GM19240 (cell line): ENCODE data around the gene BTRC.

Experiments
- DNase-seq: peaks from one replicate; pipeline ENCODE4 v3.0.0; 2011; ENCODE audit warnings: low spot score; ENCODE audit not compliant: insufficient read length

BTRC gene

DNA sequence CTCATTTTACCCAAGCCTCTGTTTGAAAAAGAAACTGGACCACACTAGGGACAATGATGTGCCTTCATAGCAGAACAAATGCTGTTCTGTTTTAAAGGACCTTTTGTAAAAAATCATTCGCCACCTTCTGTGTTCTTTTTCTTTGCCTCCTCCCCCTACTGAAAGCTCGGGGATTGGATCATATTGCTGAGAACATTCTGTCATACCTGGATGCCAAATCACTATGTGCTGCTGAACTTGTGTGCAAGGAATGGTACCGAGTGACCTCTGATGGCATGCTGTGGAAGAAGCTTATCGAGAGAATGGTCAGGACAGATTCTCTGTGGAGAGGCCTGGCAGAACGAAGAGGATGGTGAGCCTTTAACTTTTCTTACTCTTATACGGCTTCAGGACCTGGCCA lies 171.9 kb downstream of the BTRC start:
- no peak for DNase-seq

DNA sequence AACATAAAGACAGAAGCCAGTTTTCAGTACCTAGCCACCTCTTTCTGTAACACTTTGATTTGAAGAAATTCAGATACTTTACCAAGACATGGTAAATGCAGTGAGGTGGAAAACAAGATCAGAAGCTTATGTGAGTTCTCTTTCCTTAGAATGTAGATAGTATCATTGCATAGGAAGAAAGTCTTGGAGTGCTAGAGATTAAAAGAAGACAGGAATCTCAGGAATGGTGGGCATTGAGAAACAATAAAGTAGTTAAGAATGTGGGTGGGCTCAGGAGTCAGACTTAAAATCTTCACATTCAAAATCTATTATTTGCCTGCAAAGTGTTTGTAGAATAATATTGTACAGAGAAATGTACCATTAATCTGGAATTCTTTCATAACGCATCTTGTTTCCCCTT lies 175.2 kb downstream of the BTRC start:
- DNase-seq = no peak

DNA sequence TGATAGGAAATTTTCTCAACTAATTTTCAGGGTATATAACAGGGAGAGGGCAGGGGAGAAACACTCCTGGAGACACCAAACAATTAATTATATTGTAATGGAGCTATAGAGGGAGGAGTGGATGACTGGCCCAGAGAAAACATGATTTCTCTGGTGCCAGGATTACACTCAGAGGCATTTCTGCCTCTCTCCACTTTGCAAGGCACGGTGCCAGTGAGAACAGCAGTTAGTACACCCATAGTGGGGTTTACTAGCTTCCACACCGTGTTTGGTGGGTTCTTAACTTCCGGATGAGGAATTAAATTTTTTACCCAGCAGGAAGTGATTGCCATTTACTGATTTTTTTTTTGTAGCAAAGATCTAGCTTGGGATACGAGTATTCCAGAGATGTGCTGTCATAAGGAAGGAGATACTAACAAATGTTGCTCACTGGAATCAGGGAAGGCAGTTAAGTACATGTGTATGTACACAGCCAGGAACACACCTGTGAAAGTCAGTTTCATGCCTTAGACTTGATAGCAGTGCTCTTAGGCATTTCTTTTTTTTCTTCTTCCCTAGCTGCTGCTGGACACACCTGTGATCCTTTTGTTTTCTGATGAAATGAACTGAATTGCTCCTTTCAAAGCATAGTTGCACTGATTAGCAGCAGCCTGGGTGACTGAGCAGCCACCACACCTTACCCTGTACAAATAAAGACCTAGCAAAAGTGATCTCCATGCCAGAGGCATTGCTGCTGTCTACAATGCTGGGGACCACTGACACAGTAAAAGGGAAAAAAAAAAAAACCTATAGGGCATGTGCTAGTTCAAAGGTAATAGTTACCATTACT lies 176.0 kb downstream of the BTRC start:
- DNase-seq = no peak

DNA sequence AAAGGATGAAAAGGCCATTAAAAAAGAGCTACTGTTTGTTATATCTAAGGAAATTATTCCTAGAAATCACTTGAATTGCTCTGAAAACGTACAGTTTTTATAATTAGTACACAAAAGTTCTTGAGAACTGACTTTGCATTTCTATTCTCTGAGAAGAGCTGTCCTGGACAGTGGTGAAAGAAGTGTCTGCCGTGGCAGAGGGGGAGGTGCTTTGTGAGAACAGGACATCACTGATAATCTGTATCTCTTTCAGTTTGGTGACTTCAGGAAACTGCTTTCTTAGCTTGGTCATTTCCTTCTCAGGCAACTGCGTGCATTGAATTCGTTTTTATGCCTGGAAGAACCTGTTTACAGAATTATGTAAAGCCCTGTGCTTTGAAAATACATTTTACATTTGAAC lies 182.0 kb downstream of the BTRC start:
- peak; percentile 41 for DNase-seq

DNA sequence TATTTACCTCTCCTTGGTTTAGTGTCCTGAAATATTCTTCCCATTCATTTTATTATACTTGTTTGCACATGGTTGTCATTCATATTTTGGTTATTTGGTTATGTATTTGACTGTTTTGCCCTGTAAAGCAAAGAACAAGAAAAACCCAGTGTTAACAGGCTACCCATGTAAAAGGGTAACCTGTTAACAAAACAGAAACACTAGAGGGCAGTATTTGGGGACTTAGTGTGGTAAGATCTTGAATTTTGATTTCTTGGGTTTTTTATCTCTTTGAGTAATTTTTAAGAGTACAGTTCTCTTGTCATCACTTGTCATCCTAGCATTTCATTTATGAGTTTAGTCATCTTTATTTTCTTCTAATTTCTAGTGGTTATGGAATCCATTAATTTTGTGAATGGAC lies 182.8 kb downstream of the BTRC start:
- no peak for DNase-seq

DNA sequence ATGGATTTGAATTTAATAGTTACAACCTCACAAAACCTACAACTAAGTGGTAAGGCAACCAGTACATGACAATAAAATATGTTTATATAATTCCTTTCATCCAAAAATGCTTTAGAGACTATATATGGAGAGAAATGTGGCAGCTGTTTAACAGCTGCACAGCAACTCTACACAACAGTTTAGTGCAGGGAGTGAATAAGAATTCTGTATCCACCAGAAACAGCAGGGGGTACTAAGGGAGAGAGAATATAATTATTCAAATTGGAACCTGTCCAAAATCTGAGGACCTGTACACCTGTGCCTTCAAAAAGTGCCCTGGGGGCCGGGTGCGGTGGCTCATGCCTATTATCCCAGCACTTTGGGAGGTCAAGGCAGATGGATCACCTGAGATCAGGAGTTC lies 184.5 kb downstream of the BTRC start:
- no peak for DNase-seq

DNA sequence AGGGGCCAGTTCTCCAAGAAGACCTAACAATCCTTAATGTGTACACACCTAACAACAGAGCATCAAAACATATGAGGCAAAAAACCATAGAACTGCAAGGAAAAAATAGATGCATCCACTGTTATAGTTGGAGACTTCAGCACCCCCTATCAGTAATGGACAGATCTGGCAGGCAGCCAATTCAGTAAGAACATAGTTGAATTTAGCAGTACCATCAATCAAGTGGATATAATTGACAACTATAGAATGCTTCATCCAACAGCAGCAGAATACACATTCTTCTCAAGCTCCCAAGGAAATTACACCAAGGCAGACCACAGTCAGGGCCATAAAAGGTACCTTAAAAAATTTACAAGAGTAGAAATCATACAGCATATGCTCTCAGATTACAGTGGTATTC lies 191.9 kb downstream of the BTRC start:
- no peak for DNase-seq

DNA sequence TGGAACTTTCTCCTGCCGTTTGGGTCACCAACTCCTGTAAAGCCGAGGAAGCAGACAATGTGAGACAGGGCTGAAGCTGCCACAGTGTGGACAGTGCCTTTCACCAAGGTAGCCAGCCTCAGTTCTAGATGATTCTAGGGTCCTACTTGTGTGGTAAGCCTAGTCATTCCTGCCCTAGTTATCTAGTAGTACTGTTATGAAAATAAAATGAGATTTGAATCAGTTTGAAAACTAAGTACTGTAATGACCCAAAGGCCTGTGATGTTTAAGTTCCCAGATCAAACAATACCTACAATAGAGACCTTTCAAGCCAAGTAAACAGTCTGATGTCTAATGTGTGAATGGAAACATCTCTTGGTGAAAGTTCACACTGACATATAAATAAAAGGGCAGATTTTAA lies 197.0 kb downstream of the BTRC start:
- DNase-seq = no peak

DNA sequence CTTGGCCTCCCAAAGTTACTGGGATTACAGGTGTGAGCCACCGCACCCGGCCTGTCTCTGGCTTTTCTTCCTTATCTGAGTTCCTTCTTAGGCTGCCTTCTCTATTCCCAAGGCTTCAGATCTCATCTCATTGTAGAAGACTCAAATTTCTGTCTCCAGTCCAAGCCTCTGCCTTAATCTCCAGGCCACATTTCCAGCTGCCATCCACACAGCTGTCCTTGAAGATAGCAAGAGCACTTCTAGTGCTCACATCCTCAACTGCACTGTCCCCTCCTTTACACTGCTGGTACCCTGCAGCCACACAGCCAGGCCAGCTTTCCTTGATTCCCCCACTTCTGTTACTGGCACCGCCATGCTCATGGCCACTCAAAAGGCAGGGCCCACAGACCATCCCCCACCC lies 198.5 kb downstream of the BTRC start:
- DNase-seq = no peak

DNA sequence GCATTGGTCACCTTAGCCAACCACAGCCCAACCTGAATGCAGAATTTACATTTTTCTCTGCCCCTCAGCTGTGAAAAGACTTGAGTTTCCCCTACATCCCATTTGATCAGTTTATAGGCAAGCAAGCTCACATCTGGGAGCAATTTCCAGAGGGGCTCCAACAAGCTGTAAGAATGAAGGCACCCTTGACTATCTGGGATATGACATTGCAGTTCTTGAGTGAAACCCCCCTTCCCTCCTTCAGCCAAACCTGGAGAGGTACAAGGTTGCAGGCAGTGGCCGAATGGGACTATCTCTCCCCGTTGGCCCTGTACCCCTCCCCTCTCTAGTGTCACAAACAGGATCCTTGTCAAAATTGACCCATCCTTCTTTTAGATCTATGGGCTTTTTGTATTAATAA lies 203.6 kb downstream of the BTRC start:
- no peak for DNase-seq

DNA sequence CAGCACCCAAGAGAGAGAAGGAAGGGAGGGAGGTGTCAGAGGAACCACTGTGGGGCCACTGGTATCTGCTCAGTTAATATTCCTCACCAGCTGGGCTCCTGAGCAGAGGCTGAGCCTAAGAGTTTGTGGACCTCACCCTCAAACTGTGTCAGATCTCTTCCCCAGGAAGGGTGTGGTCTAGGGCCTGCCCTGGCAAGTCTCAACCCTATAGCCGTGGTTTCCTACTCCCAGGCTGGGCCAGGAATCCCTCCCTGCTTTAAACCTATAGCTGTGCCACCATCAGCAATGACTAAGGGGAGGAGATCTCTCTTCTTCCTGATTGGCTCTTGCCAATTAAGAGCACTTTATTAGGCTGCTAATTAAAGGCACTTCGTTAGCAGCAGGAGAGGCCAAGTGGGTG lies 204.2 kb downstream of the BTRC start:
- no peak for DNase-seq

DNA sequence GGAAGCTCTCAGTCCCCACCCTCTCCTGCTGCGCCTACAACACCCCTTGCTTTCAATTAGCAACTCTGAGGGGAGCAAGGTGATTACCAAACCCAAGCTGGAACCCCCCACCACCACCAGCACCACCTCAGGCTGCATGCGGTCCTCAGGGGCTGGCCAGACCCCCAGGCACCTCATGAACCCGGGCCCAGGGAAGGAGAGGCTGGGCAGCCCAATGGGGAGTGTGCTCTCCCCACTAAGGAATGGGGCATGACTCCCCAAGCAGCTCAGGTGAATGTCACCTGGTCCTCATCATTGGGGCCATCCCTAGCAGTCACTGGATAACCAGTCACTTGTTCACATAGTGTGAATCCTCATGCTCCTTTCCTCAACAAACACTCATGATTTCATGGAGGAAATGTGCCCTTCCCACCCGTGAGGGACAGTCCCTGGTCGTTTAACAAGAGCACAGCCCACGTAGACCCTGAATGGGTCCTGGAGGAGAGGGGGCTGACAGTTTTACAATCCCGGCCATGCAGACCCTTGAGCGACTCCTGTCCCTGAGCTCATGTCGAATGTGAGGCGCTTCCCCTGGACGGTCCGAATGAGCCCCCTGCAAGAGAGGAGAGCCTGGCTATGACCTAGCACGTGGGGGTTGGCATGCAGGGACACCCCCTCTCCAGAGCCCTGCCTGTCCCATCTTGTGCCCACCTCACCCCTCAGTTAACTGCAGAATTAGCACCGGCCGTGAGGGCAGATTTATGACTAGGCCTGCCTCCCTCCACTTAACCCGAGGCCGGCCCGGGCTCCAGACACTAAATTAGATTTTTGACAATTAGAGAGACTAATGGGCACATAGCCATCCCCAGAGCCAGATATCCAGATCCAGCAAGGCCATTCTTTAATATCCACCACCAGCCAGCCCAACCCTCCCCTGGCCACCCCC lies 205.0 kb downstream of the BTRC start:
- DNase-seq = no peak

DNA sequence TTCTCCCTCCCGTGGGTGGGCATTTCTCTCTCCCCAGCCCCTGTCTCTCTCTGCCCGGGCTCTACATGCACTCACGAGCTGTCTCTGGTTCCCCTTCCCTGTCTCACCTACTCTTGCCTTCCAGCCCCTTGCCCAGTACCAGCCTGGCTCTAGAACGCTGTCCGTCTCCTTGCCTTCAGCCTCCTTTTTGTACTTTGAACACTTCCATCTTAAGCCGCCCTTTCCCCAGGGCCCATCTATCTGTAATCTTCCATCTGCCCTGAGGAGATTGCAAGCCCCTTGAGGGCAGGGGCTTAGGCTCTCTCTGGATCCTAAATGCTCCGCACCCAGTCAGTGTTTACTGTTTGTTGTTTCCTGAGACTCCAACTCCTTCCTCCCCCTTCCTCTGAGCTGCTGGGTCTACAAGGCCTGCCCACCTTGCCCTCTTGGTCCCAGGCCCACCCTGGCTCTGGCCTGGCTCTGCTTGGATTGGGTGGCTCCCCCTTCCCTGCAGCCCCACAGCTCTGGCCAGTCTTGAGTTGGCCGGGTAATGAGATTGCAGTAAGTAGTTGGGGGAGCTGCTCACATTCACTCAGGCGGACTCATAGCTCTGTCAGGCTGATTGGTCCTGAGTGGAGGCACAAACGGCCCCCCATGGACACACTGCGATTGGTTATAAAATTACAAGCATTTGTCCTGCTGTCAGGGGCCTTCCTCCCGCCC lies 205.8 kb downstream of the BTRC start:
- no peak for DNase-seq

DNA sequence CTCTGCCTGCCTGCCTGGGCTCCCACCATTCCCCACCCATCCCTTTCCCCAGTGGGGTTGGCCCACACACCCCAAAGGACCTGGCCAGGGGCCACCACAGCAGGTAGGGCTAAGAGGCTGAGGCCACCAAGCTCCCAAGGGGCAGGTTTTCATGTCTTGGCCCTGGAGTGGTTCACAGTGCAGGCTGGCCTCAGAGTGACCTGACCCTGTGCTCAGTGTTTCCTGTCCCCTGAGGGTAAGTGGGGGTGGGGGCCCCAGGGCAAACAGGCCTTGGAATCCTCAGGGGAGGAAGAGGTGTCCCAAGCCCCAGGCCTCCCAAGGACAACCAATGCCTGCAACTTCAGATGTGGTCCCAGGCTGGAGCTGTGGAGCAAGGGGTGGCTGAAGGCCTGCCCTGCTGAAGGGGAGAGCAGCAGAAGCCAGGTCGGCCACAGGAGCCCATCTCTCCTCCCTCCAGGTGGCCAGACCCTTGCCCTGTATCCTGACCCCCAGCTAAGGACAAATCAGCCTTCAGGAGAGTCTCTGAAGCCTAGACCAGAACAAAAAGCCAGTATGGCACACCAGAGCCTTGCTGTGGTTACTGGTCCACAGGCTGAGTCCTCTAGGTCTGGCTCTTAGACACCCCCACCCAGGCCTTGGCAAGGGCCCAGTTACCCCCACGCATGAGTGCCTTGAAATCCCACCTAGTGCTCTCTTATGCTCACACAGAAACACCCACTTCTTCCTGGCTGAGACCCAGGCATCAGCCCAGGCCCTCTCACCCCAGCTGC lies 206.5 kb downstream of the BTRC start:
- no peak for DNase-seq

DNA sequence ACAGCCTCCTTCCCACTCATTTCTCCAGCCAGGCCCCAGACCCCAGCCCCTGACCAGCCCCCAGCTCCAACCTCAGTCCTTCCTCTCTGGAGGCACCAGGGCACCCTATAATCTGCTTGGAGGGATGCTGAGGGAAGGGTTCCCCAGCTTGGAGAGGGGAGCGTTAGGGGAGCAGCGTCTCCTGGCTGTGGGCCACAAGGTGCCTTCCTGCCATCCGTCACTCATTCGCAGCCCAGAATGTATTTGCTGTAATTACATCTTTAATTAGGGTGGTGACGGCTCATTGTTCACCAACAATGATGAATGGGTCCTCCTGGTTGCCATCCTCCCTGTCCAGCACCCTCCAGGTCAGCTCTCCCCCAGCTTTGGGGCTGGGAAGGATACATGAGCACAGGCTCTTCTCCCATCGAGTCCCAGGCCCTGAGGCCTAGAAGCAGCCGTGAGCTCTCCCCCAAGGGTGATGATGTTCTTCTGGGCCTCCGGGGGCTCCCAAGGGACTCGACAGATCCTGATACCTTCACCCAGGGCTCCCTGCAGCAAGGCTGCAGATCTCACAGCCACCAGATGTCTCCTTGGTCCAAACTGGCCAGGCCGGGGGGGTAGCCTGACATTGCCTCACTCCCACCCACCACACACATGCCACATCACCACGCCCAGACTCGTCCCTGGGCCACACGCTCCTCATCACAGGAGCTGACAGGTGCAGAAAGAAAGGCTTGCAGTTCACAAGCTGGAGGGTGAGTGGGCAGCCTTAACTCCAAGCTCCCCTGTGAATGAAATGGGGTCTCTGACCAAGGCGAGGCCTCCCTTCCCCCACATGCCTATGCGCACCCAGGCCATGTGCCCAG lies 207.3 kb downstream of the BTRC start:
- no peak for DNase-seq

DNA sequence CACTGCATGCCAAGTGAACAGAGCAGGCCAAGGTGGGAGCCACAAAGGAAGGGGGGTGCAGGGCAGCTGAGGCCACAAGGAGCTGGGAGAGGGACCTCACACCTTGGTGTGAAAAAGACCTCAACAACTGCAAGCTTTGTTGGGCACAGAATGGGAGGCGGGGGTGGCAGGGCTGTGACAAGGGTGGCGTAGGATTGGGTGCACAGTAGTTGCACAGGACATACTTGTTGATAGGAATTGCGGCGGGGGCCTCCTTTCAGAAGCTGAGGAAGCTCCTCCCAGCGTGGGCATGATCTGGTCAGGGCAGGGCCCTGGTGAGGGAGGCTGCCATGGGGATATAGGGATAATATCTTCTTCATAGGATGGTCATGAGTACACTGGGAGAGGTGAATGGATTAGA lies 208.3 kb downstream of the BTRC start:
- no peak for DNase-seq

DNA sequence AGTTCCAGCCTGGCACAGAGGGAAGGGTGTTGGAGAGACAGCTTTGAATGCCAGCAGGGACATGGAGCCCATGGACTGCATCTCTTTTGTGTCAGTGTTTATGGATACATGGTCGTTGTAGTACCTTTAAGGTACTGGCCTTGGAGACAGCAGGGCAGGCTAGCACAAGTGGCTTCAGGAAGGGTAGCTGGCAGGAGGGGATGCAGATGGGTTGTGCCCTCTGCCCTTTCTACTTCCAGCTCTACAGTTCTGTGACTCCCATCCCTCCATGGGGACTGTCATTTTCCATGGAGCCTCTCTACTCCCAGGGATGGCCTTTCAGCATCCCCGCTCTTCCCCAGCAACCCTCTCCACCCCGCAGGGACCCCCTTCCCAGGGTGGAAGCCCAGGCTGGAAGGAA lies 209.0 kb downstream of the BTRC start:
- DNase-seq = no peak

DNA sequence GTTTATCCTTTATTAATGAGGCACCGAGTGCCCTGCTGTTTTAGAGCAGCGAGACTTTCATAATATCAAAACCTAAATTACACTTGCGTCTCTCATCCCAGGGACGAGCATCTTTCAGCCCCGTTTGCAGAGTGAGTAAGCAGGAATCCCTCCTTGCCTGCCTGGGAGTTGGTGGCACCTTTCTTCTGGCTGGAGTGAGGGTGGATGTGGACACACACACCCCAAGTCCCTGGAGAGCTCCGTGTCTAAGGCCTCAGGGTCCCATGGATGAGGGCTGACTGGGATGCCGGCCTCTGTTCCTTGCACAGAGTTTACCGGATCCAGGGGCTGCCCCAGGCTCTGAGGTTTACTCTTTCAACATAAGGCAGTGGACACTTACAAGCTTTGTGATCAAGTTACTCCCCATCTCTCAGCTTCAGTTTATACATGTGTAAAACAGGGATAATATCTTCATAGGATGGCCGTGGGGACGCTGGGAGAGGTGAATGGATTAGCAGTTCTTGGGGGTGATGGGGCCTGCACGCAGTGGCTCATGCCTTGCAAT lies 209.6 kb downstream of the BTRC start:
- no peak for DNase-seq

DNA sequence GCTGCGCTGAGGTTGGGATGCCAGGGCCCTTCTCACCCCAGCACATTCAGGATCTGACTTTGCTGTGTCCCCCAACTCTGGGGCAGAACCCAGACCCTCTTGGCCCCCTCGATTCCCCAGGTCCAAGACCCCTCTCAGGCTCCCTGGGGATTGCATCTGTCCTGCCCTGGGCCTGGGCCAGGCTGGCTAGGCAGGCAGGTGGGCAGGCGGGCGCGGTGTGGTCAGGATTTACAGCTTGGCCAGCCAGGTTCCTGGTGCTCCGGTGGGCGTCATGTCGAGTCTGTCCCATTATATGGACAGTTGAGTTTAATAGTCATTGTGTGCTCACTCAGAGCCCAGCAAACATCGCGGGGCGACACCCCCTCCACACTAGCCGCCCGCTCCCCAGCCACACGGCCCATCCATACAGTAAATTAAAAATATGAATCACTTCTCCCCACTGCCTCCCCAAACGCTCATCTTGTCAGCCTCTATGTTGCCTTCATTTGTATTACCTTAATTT lies 210.6 kb downstream of the BTRC start:
- no peak for DNase-seq

DNA sequence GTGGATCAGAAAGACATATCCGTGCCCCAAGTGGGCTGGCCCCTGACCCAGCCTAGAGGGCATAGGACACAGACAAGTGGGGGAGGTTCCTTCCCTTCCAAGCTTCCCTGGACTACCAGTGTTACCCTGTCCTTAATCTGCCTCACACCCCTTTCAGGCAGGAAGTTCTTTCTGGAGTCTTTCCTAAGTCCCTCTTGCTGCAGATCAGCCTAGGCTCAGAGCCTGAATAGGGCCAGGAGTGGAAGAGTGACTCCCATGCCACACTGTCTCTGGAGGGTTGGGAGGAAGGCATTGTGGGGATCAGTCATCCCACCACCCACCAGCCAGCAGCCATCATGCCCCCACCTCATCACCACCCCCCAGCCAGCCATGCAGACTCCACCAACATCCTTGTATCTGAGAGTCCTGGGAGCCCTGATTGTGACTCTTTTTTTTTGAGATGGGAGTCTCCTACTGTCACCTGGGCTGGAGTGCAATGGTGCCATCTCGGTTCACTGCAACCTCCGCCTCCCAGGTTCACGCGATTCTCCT lies 211.5 kb downstream of the BTRC start:
- no peak for DNase-seq
